Measurements from ENCODE around the gene TTC34.

DNA sequence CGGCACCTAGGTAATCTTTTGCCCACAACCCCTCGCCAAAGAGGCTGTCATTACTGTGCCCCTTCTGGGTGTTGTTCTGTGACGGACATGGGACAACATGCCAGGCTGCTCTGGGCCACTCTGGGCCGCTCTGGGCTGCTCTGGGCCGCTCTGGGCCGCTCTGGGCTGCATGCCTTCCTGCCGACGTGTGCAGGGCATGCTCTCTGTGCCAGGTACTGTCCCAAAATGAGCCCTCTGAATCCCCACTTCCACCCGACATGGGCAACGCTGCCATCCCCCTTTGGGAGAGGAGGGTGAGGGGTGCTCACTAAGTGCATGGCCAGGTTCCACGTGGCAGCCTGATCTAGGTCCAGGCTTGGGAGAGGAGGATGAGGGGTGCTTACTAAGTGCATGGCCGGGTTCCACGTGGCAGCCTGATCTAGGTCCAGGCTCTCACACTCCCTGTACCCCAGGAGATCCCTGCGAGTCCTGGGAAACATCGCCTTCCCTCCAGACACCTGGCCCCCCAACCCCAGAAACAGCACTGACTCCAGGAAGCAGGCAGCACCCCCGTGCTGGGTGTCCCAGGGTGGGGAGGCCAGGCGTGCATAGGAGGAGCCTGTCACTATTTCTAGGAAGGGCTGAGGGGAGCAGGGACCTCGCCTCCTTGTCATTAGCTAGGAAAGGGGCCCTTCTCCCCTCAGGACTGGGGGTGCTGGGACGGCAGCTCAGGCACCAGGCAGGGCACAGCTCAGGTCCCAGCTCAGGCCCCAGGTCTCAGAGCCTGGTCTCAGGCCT, 16.5 kb downstream of the TTC34 start:
- TF ChIP-seq POLR2A (IDR thresholded peaks at IDR 0.05; ENCODE audit: low read depth, low read length): no peak
- TF ChIP-seq POLR2AphosphoS5 (IDR thresholded peaks at IDR 0.05; ENCODE audit: low read depth, low read length): no peak
- no peak for TF ChIP-seq TAF1 (IDR thresholded peaks at IDR 0.05; ENCODE audit: borderline replicate concordance, low read depth, low read length)

Measured in GM12892 (cell line).